Measurements from ENCODE around the gene NCAPH2.

The NCAPH2 gene

DNA sequence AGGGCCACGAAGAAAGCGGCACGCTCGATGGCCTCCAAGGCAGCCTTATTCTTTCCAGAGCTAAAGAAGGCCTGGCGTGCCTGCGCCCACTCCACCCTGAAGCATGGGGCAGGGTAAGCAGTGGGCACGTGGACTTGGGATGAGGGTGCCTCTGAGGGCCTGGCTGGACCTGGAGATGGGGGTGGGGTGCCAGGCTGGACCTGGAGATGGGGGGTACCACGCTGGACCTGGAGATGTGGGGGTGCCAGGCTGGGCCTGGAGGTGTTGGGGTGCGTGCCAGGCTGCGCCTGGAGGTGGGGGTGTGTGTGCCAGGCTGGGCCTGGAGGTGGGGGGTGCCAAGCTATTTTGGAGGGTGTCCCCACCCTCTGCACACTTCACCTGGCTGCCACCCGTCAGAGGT lies 64.9 kb downstream of the NCAPH2 start:
- Histone ChIP-seq H3K4me3 (no peak overlapping the region), H3K9me3 (no peaks in the 10 kb centered on the region), H3K27me3 (ENCODE audit: low read depth) (no peaks in the 10 kb centered on the region), H3K36me3 (replicated peaks) (peaks cover 80% of the 10 kb centered on the region), H3K4me1 (no peaks in the 10 kb centered on the region)
- no peak for DNase-seq (ENCODE audit: low spot score in 2 of 2)
- in situ Hi-C loops (cut with MboI; ENCODE audit: low sequenced_read_pairs): no loop called here

DNA sequence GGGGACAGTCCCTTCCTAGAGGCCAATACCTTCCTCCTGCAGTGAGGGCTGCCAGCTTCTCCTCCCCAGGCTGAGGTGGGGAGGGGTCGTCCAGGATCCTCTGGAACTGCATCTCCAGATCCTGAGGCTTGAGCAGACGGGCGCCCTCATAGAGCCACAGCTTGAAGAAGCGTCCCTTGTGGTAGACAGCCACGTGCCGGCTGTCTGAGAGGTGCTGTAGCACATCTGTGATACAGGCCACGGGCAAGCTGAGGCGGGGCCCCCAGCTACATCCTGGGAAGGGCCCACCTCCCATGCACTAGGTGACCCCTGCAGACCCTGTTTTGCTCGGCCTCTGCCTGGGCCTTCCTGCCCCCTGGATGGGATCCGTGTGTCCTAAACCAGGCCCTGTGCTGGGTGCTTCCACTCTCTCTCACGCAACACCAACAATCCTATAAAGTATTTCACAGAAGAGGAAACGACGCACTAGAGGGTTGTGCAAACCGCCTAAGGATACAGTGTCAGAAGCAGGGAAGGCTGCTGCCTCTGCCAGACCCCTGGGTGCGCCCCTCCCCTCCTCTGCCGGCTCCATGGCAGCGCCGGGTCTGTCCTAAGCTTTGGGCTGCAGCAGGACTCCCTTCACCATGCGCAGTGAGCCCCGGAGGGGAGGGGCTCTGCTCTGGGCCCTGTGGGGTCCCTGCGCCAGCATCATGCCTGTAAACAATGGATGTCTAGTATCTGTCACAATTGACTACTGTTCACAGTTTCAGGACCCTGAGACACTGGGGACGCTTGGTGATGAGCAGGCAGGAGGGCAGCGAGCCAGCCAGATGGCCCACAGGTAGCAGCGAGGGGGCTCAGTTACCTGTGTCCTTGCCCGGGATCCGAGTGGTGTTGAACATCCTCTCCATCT lies 65.7 kb downstream of the NCAPH2 start:
- Histone ChIP-seq H3K36me3 (replicated peaks) (peaks cover 81% of the 10 kb centered on the region), H3K4me1 (no peaks in the 10 kb centered on the region), H3K4me3 (no peak overlapping the region), H3K27me3 (ENCODE audit: low read depth) (no peaks in the 10 kb centered on the region), H3K9me3 (no peaks in the 10 kb centered on the region)
- DNase-seq (ENCODE audit: low spot score in 2 of 2): no peak
- in situ Hi-C loops (cut with MboI; ENCODE audit: low sequenced_read_pairs): no loop called here

DNA sequence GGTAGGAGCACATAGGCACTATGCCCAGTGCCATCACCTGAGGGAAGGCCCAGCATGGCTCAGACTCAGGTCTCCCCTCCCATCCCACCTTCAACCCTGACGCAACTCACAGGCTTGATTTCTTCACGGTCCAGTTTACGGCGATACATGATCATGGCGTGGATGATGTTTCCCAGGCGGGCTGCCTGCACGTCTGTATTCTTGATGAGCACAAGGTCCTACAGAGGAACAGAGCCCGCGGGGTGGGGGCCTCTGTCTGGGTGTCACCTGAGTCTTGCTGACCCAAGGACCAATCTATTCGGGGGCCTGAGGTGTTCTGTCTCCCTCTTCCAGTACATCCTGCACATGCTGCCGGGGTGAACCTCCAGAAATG lies 66.3 kb downstream of the NCAPH2 start:
- in situ Hi-C loops (cut with MboI; ENCODE audit: low sequenced_read_pairs): no loop called here
- Histone ChIP-seq H3K4me3 (no peak overlapping the region), H3K9me3 (no peaks in the 10 kb centered on the region), H3K4me1 (no peaks in the 10 kb centered on the region), H3K27me3 (ENCODE audit: low read depth) (no peaks in the 10 kb centered on the region), H3K36me3 (replicated peaks) (peaks cover 81% of the 10 kb centered on the region)
- no peak for DNase-seq (ENCODE audit: low spot score in 2 of 2)

All from HAP-1 (cell line).